ENCODE data around the gene CIAO2B. TPM values are rescaled to one million over a fixed set of nuclear protein-coding genes. Genes with fewer than 3 reads are reported as not detected.

The CIAO2B gene
- total RNA-seq, 1 donor from 2014 or later: 54.5 TPM

DNA sequence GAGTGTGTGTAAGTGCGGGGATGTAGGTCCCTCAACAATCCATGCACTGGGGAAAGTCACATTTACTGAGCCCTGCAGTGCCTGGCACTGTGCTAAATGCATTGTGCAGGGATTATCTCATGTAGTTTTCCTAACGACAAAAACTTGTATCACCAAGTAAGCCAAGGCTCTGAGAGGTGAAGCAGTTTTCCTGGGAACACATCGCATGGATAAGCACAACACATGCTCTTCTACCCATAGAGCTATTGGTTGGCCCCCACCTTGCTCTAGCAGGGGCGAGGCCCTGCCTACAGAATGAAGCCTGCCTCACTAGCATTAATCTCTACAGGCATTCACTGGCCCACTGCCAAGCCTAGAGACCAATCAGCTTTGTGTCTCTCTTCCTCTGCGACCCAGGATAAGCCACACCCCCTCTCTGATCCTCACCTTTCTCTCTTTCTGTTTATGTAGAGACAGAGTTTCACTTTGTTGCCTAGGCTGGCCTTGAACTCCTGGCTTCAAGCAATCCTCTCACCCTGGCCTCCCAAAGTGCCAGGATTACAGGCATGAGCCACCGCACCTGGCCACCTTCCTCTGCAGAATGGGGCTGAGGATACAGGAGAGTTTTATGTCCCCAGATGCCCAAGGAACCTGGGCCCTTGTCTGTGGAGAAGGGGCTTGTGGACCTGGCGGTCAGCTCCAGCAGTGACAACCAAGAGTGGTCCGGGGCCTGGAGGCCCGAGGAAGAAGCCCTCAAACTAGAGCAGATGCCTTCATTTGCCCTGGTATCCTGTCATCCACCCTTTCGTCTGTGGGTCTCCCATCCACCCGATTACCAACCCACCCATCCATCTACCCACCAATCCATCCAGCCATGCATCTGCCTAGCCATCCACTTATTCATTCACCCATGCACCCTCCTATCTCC, 28.3 kb downstream of the CIAO2B start:
- H3K4me1 Mint-ChIP-seq: peaks cover 35% of the 10 kb centered on the region
- H3K36me3 Mint-ChIP-seq: no peaks in the 10 kb centered on the region
- no peaks in the 10 kb centered on the region for H3K9me3 Mint-ChIP-seq
- H3K27me3 Mint-ChIP-seq (ENCODE audit: low read depth): peaks cover 13% of the 10 kb centered on the region
- DNase-seq (ENCODE audit: low spot score in 2 of 2, unreplicated experiment in 2 of 2): peak; percentile 79 to 80
- TF ChIP-seq CTCF (IDR thresholded peaks at IDR 0.05; ENCODE audit: unreplicated experiment): no peak
- H3K4me3 Mint-ChIP-seq: no peak overlapping the region
- peak overlapping the region; percentile 89 for H3K27ac Mint-ChIP-seq

DNA sequence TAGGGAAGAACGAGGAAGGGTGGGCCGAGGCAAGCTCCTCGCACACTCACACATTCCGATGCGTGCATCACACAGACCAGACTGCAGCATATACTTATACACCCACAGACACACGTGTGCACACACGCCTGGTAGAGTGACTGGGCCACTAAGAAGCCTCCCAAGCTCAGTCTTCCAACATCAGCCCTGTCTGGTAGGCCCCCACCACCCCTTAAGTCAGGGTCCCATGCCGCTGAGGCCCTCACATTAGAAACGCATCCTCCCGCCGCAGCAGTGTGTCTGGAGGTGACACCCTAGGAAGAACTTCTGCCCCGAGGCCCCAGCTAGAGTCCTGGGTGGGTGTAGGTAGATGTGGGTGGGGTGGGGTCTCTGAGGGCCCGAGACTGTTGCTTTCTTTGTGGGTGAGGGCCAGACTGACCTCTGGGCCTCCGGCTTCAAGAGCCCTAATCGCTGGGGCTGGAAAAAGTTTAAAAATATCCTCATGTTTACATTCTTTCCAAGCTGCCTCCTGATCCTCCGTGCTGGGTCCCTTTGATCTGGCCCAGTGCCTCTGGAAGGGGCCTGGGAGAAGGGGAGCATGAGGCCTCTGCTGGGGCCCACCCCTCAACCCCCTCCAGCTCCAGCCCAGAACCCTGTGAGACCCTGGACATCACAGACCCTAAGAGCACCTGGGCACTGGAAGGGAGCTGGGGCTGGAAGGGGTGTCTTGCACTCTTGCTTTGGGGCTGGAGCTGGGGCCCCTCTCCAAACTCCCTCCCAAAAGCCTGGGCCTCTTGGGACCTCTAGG, 29.2 kb downstream of the CIAO2B start:
- DNase-seq (ENCODE audit: low spot score in 2 of 2, unreplicated experiment in 2 of 2): no peak
- Mint-ChIP-seq H3K27ac (peak overlapping the region; percentile 89), H3K36me3 (no peaks in the 10 kb centered on the region), H3K4me1 (peaks cover 43% of the 10 kb centered on the region), H3K27me3 (ENCODE audit: low read depth) (peaks cover 12% of the 10 kb centered on the region), H3K9me3 (no peaks in the 10 kb centered on the region), H3K4me3 (no peak overlapping the region)
- TF ChIP-seq CTCF (IDR thresholded peaks at IDR 0.05; ENCODE audit: unreplicated experiment): no peak

DNA sequence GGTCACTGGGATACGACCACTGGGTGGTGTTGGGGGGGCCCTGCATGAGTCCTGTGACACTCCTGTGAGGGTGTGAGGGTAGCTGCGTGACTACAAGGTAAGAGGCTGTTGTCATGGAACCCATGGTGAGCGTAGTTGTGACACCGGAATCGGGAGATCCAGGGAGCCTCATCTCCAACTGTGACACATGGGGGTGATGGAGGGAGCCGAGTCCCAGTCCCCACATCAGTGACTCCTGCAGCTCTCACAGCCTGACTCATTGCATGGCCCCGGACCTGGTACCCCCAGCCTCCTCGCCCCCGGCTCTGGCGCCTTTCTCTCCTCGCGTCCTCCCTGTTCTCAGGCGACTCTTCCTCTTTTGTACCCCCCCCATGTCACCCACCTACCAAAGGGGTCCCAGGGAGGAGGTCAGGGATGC, 29.8 kb downstream of the CIAO2B start:
- Mint-ChIP-seq H3K4me3 (no peak overlapping the region), H3K4me1 (peaks cover 49% of the 10 kb centered on the region), H3K36me3 (no peaks in the 10 kb centered on the region), H3K9me3 (no peaks in the 10 kb centered on the region), H3K27me3 (ENCODE audit: low read depth) (peaks cover 8% of the 10 kb centered on the region), H3K27ac (peak overlapping the region; percentile 89)
- no peak for DNase-seq (ENCODE audit: low spot score in 2 of 2, unreplicated experiment in 2 of 2)
- TF ChIP-seq CTCF (IDR thresholded peaks at IDR 0.05; ENCODE audit: unreplicated experiment): no peak

GRCh38 chr16:66903544-66904427, 30.4 kb downstream of the CIAO2B start:
- Mint-ChIP-seq H3K4me3 (no peak overlapping the region), H3K4me1 (peaks cover 53% of the 10 kb centered on the region), H3K27ac (peak overlapping the region; percentile 43), H3K27me3 (ENCODE audit: low read depth) (peaks cover 8% of the 10 kb centered on the region), H3K9me3 (no peaks in the 10 kb centered on the region), H3K36me3 (no peaks in the 10 kb centered on the region)
- DNase-seq (ENCODE audit: low spot score in 2 of 2, unreplicated experiment in 2 of 2): no peak
- TF ChIP-seq CTCF (IDR thresholded peaks at IDR 0.05; ENCODE audit: unreplicated experiment): no peak

Data from mesothelial cell of epicardium (in vitro differentiated cells).